Liver (tissue), 9 donors: Measurements from ENCODE around the gene ASAP2. TPM values are rescaled to one million over a fixed set of nuclear protein-coding genes. Genes with fewer than 3 reads are reported as not detected.

Experiments used
- DNase-seq: peaks from one replicate; pipeline ENCODE4 v3.0.0-alpha.2; 2017; ENCODE audit warnings: low spot score
- H3K27ac ChIP-seq, 2 donors: one replicate each; pipeline ENCODE4 v1.7.0; 2013; ENCODE audit warnings: inconsistent platforms in 2 of 2, low read length in 2 of 2, control low read depth in 1 of 2, low read depth in 1 of 2, mild to moderate bottlenecking in 1 of 2
- H3K27me3 ChIP-seq, 4 donors: one replicate each; pipeline versions ENCODE4 v1.6.1 to v1.7.0; 2013; ENCODE audit warnings: low read length in 3 of 4, inconsistent platforms in 1 of 4, mild to moderate bottlenecking in 1 of 4, moderate library complexity in 1 of 4; ENCODE audit not compliant: control insufficient read depth in 4 of 4, insufficient read depth in 4 of 4
- H3K36me3 ChIP-seq, 4 donors: one replicate each; pipeline versions ENCODE4 v1.6.1 to v1.7.0; 2013; ENCODE audit warnings: low read length in 3 of 4, mild to moderate bottlenecking in 3 of 4, low read depth in 1 of 4, moderate library complexity in 1 of 4; ENCODE audit not compliant: control insufficient read depth in 4 of 4, insufficient read depth in 3 of 4
- H3K4me1 ChIP-seq, 4 donors: one replicate each; pipeline versions ENCODE4 v1.6.1 to v1.7.0; 2013; ENCODE audit warnings: low read length in 3 of 4, mild to moderate bottlenecking in 3 of 4, moderate library complexity in 1 of 4; ENCODE audit not compliant: control insufficient read depth in 4 of 4, insufficient read depth in 4 of 4
- H3K4me3 ChIP-seq, 3 donors: one replicate each; pipeline versions ENCODE4 v1.6.1 to v1.7.0; 2013; ENCODE audit warnings: low read length in 3 of 3, control low read depth in 1 of 3, low read depth in 1 of 3, mild to moderate bottlenecking in 1 of 3
- H3K9ac ChIP-seq, 2 donors: one replicate each; pipeline ENCODE4 v1.7.0; 2013; ENCODE audit warnings: low read length in 2 of 2, mild to moderate bottlenecking in 2 of 2, moderate library complexity in 2 of 2, control low read depth in 1 of 2, low read depth in 1 of 2
- H3K9me3 ChIP-seq, 4 donors: one replicate each; pipeline versions ENCODE4 v1.6.1 to v1.7.0; 2013; ENCODE audit warnings: low read length in 3 of 4; ENCODE audit not compliant: control insufficient read depth in 4 of 4
- EGR1 ChIP-seq, 2 donors: IDR thresholded peaks; 2 replicates each; pipeline ENCODE4 v1.6.1; 2016 to 2018; ENCODE audit warnings: antibody characterized with exemption in 2 of 2, low read depth in 2 of 2
- FOXA1 ChIP-seq: IDR thresholded peaks from 2 replicates; pipeline ENCODE4 v1.6.1; 2016; ENCODE audit warnings: antibody characterized with exemption
- FOXA2 ChIP-seq: IDR thresholded peaks from 2 replicates; pipeline ENCODE4 v1.6.1; 2016; ENCODE audit warnings: antibody characterized with exemption
- GABPA ChIP-seq, 2 donors: IDR thresholded peaks in 1 of 2; conservative IDR thresholded peaks in 1 of 2; 2 replicates each; pipeline ENCODE4 v1.6.1; 2016; ENCODE audit warnings: antibody characterized with exemption in 2 of 2, mild to moderate bottlenecking in 1 of 2, moderate library complexity in 1 of 2
- HNF4A ChIP-seq, 2 donors: conservative IDR thresholded peaks; 2 replicates each; pipeline ENCODE4 v1.6.1; 2016; ENCODE audit warnings: antibody characterized with exemption in 2 of 2, mild to moderate bottlenecking in 2 of 2
- HNF4G ChIP-seq: IDR thresholded peaks from 2 replicates; pipeline ENCODE4 v1.6.1; 2016; ENCODE audit warnings: antibody characterized with exemption
- JUND ChIP-seq, 2 donors: IDR thresholded peaks; 2 replicates each; pipeline ENCODE4 v1.6.1; 2016; ENCODE audit warnings: antibody characterized with exemption in 2 of 2
- NR2F2 ChIP-seq: IDR thresholded peaks from 2 replicates; pipeline ENCODE4 v1.6.1; 2016; ENCODE audit warnings: antibody characterized with exemption
- RAD21 ChIP-seq, 2 donors: IDR thresholded peaks; 2 replicates each; pipeline ENCODE4 v1.6.1; 2016; ENCODE audit warnings: antibody characterized with exemption in 2 of 2, mild to moderate bottlenecking in 2 of 2
- RXRA ChIP-seq, 2 donors: IDR thresholded peaks; 2 replicates each; pipeline ENCODE4 v1.6.1; 2017 to 2018; ENCODE audit warnings: antibody characterized with exemption in 2 of 2, mild to moderate bottlenecking in 1 of 2
- SP1 ChIP-seq: IDR thresholded peaks from 2 replicates; pipeline ENCODE4 v1.6.1; 2018; ENCODE audit warnings: antibody characterized with exemption, mild to moderate bottlenecking
- YY1 ChIP-seq: IDR thresholded peaks from 2 replicates; pipeline ENCODE4 v1.6.1; 2016; ENCODE audit warnings: antibody characterized with exemption, mild to moderate bottlenecking
- WGBS: extraction: QIAGEN DNeasy Blood & Tissue Kit; methylation state at CpG from one replicate; pipeline ENCODE4 v1.1.7; 2013; 5-methylcytosine and 5-hydroxymethylcytosine counted together
- polyA plus RNA-seq, 2 donors: library from polyadenylated mRNA; stranded (reverse) in 1 of 2; unstranded in 1 of 2; fragments of 200-250 nt in 1 of 2; fragments of >200 nt in 1 of 2; fragmentation: Nextera tagmentation in 1 of 2; extraction: Ambion mirVana in 1 of 2; gene quantifications; one replicate each; pipeline versions ENCODE4 v1.2.1 to v1.2.3, GENCODE V29; 2013 to 2015
- total RNA-seq, 2 donors: library from RNA; depleted of rRNA; stranded (reverse); fragments of >200 nt; gene quantifications; one replicate each; pipeline ENCODE4 v1.2.3, GENCODE V29; 2014
- TF ChIP-seq, protein P1 (sequence below): fragments of 150-350 bp; IDR thresholded peaks from 2 replicates; pipeline ENCODE4 v1.5.1; 2017; ENCODE audit warnings: improper control_type of control experiment, low read depth, low read length; ENCODE audit not compliant: missing input control
- TF ChIP-seq, protein P2 (sequence below): IDR thresholded peaks from 2 replicates; pipeline ENCODE4 v1.6.1; 2016; ENCODE audit warnings: antibody characterized with exemption
- TF ChIP-seq, protein P3 (sequence below): IDR thresholded peaks from 2 replicates; pipeline ENCODE4 v1.6.1; 2016; ENCODE audit warnings: antibody characterized with exemption
- TF ChIP-seq, protein P4 (sequence below): IDR thresholded peaks from 2 replicates; pipeline ENCODE4 v1.6.1; 2016; ENCODE audit warnings: antibody characterized with exemption, mild to moderate bottlenecking
- TF ChIP-seq, protein P5 (sequence below): IDR thresholded peaks from 2 replicates; pipeline ENCODE4 v1.6.1; 2016; ENCODE audit warnings: antibody characterized with exemption
- donor health status: healthy.
- donor health status: healthy.
- donor health status: healthy.
- donor health status: healthy.
- donor health status: healthy.

The ASAP2 gene
- total and polyA plus RNA-seq, 4 donors = 0.36 to 5.9 (median 2.6) TPM

DNA sequence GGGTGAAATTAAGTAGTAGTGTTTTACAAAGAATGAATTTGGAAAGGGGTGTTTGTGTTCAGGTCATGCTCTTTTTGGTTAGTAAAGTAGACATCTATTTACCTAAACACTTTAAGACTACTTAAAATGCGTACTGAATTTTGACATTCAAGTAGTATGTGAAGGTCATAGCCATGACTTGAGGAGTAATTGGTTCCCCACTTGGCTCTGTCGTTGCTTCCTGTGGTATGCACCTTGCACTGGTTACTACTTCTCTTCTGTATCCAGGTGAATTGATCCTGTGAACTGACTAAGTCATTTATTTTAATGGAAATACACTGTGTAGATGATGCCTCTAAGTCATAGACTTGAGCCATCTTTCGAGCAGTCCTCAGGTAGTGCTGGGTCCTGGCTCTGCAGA, 118.8 kb downstream of the ASAP2 start:
- whole genome bisulfite sequencing = 94% methylated on average over 3 of the region's 3 CpGs
- Histone ChIP-seq H3K4me1 (no peaks in the 10 kb centered on the region), H3K36me3 (no peaks in the 10 kb centered on the region), H3K9ac (no peak overlapping the region), H3K9me3 (no peaks in the 10 kb centered on the region), H3K27ac (no peak overlapping the region), H3K4me3 (no peak overlapping the region), H3K27me3 (no peaks in the 10 kb centered on the region)
- no peak for DNase-seq
- no peak for TF ChIP-seq JUND (IDR thresholded peaks at IDR 0.05)
- TF ChIP-seq NR2F2 = no peak
- TF ChIP-seq FOXA2 = no peak

DNA sequence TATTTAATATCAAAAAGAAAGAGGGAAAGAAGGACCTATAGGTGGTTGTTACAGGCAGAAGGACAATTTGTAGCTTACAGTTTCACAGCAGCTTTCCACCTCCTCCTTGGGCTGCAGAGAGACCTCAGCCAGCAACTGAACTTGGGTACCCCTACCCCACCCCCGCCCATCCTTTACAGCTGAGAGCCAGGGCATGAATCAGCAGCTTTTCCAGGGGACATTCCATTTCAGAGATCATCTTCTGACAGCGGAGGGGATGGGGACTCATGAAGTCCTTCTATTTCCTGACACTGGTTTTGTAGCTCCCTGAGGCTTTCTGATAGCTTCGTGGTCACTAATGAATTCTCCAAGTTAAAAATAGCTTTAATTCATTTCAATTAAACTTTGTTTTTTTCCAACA, 120.4 kb downstream of the ASAP2 start:
- Histone ChIP-seq H3K9ac (no peak overlapping the region), H3K9me3 (no peaks in the 10 kb centered on the region), H3K36me3 (no peaks in the 10 kb centered on the region), H3K4me1 (peaks cover 0 to 2% (median 0%) of the 10 kb centered on the region in 4 donors), H3K27ac (no peak overlapping the region), H3K27me3 (no peaks in the 10 kb centered on the region), H3K4me3 (no peak overlapping the region)
- no peak for TF ChIP-seq GABPA (IDR thresholded peaks at IDR 0.05 in 1 of 2, conservative IDR thresholded peaks at IDR 0.05 in 1 of 2)
- TF ChIP-seq YY1 = no peak
- TF ChIP-seq, protein P1, sequence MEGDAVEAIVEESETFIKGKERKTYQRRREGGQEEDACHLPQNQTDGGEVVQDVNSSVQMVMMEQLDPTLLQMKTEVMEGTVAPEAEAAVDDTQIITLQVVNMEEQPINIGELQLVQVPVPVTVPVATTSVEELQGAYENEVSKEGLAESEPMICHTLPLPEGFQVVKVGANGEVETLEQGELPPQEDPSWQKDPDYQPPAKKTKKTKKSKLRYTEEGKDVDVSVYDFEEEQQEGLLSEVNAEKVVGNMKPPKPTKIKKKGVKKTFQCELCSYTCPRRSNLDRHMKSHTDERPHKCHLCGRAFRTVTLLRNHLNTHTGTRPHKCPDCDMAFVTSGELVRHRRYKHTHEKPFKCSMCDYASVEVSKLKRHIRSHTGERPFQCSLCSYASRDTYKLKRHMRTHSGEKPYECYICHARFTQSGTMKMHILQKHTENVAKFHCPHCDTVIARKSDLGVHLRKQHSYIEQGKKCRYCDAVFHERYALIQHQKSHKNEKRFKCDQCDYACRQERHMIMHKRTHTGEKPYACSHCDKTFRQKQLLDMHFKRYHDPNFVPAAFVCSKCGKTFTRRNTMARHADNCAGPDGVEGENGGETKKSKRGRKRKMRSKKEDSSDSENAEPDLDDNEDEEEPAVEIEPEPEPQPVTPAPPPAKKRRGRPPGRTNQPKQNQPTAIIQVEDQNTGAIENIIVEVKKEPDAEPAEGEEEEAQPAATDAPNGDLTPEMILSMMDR = no peak
- TF ChIP-seq, protein P2, sequence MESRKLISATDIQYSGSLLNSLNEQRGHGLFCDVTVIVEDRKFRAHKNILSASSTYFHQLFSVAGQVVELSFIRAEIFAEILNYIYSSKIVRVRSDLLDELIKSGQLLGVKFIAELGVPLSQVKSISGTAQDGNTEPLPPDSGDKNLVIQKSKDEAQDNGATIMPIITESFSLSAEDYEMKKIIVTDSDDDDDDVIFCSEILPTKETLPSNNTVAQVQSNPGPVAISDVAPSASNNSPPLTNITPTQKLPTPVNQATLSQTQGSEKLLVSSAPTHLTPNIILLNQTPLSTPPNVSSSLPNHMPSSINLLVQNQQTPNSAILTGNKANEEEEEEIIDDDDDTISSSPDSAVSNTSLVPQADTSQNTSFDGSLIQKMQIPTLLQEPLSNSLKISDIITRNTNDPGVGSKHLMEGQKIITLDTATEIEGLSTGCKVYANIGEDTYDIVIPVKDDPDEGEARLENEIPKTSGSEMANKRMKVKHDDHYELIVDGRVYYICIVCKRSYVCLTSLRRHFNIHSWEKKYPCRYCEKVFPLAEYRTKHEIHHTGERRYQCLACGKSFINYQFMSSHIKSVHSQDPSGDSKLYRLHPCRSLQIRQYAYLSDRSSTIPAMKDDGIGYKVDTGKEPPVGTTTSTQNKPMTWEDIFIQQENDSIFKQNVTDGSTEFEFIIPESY = no peak
- TF ChIP-seq, protein P3, sequence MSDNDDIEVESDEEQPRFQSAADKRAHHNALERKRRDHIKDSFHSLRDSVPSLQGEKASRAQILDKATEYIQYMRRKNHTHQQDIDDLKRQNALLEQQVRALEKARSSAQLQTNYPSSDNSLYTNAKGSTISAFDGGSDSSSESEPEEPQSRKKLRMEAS = no peak
- TF ChIP-seq JUND (IDR thresholded peaks at IDR 0.05) = no peak
- TF ChIP-seq, protein P4, sequence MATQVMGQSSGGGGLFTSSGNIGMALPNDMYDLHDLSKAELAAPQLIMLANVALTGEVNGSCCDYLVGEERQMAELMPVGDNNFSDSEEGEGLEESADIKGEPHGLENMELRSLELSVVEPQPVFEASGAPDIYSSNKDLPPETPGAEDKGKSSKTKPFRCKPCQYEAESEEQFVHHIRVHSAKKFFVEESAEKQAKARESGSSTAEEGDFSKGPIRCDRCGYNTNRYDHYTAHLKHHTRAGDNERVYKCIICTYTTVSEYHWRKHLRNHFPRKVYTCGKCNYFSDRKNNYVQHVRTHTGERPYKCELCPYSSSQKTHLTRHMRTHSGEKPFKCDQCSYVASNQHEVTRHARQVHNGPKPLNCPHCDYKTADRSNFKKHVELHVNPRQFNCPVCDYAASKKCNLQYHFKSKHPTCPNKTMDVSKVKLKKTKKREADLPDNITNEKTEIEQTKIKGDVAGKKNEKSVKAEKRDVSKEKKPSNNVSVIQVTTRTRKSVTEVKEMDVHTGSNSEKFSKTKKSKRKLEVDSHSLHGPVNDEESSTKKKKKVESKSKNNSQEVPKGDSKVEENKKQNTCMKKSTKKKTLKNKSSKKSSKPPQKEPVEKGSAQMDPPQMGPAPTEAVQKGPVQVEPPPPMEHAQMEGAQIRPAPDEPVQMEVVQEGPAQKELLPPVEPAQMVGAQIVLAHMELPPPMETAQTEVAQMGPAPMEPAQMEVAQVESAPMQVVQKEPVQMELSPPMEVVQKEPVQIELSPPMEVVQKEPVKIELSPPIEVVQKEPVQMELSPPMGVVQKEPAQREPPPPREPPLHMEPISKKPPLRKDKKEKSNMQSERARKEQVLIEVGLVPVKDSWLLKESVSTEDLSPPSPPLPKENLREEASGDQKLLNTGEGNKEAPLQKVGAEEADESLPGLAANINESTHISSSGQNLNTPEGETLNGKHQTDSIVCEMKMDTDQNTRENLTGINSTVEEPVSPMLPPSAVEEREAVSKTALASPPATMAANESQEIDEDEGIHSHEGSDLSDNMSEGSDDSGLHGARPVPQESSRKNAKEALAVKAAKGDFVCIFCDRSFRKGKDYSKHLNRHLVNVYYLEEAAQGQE = no peak
- no peak for TF ChIP-seq RAD21 (IDR thresholded peaks at IDR 0.05)
- no peak for TF ChIP-seq HNF4A (conservative IDR thresholded peaks at IDR 0.05)
- no peak for TF ChIP-seq FOXA2
- no peak for TF ChIP-seq EGR1 (IDR thresholded peaks at IDR 0.05; ENCODE audit: low read depth in 2 of 2)
- no peak for TF ChIP-seq SP1
- TF ChIP-seq, protein P5, sequence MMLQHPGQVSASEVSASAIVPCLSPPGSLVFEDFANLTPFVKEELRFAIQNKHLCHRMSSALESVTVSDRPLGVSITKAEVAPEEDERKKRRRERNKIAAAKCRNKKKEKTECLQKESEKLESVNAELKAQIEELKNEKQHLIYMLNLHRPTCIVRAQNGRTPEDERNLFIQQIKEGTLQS = no peak
- TF ChIP-seq RXRA (IDR thresholded peaks at IDR 0.05) = no peak
- no peak for TF ChIP-seq HNF4G
- no peak for TF ChIP-seq NR2F2
- no peak for TF ChIP-seq FOXA1
- 75% methylated on average over 3 of the region's 3 CpGs for WGBS
- DNase-seq = no peak
